Measurements from ENCODE around the gene SAMD3. TPM values are rescaled to one million over a fixed set of nuclear protein-coding genes. Genes with fewer than 3 reads are reported as not detected.
"Not testable (repeated sequence)": the region's sequence is repeated elsewhere in the genome, so short reads cannot be mapped to it uniquely, and the experiment has no call there.

Gene SAMD3
- total and polyA plus RNA-seq, 2 experiments from 2014 or later: 3.8 to 4.9 TPM

GRCh38 chr6:130233330-130233729 lies 10.6 kb upstream of the SAMD3 start:
- Histone ChIP-seq H3K36me3 (ENCODE audit: insufficient read depth) (no peaks in the 10 kb centered on the region), H3K4me1 (ENCODE audit: insufficient read depth) (peaks cover 15% of the 10 kb centered on the region), H3K4me3 (no peak overlapping the region), H3K9me2 (ENCODE audit: insufficient read depth) (peaks cover 5% of the 10 kb centered on the region; the same call in 1 of the 2 replicates), H4K20me1 (replicated peaks; ENCODE audit: insufficient read depth) (no peaks in the 10 kb centered on the region), H3F3A (replicated peaks; ENCODE audit: low read depth) (no peaks in the 10 kb centered on the region), H3K27ac (ENCODE audit: low read depth) (peak overlapping the region; percentile 8; the same call in 1 of the 2 replicates), H3K79me2 (replicated peaks; ENCODE audit: insufficient read depth) (no peaks in the 10 kb centered on the region), H3K4me2 (0 out of 2 replicates have a peak overlapping the region, but pooled peaks have one; percentile 6), H3K27me3 (ENCODE audit: insufficient read depth) (no peaks in the 10 kb centered on the region), H2AFZ (no peak overlapping the region)
- no peak for TF ChIP-seq STAT1 (IDR thresholded peaks at IDR 0.05; ENCODE audit: unreplicated experiment)
- TF ChIP-seq JUNB (IDR thresholded peaks at IDR 0.05; ENCODE audit: unreplicated experiment): no peak
- no peak for TF ChIP-seq ZNF462 (CRISPR knock-in tag; IDR thresholded peaks at IDR 0.05)
- no peak for TF ChIP-seq ZNF114 (CRISPR knock-in tag; IDR thresholded peaks at IDR 0.05)
- TF ChIP-seq POLR2AphosphoS5 (IDR thresholded peaks at IDR 0.05; ENCODE audit: low read depth): no peak
- no peak for TF ChIP-seq EZH2 (IDR thresholded peaks at IDR 0.05; ENCODE audit: low read depth, unreplicated experiment)
- H3K4me1 Mint-ChIP-seq: peaks cover 11% of the 10 kb centered on the region
- no peaks in the 10 kb centered on the region for H3K9me3 Mint-ChIP-seq
- H3K27ac Mint-ChIP-seq: 0 out of 2 replicates have a peak overlapping the region, but pooled peaks have one; percentile 23
- ATAC-seq: peak; percentile 23; the same call in 1 of the 3 replicates
- H3K4me3 Mint-ChIP-seq: no peak overlapping the region
- DNase-seq (ENCODE audit: low spot score): peak; percentile 50
- H3K27me3 Mint-ChIP-seq (ENCODE audit: insufficient read depth, low read depth, poor library complexity): no peaks in the 10 kb centered on the region
- no peaks in the 10 kb centered on the region for H3K36me3 Mint-ChIP-seq (ENCODE audit: low read depth)

- not testable (repeated sequence) for H3K4me3 Mint-ChIP-seq; H3K27me3 Mint-ChIP-seq (ENCODE audit: insufficient read depth, low read depth, poor library complexity); H4K20me1 ChIP-seq (replicated peaks; ENCODE audit: insufficient read depth); H3K9me3 Mint-ChIP-seq; H3K9me2 ChIP-seq (ENCODE audit: insufficient read depth); H3K4me3 ChIP-seq; H3K27me3 ChIP-seq (ENCODE audit: insufficient read depth); H3K27ac ChIP-seq (ENCODE audit: low read depth); H3K27ac Mint-ChIP-seq; ATAC-seq; H3K79me2 ChIP-seq (replicated peaks; ENCODE audit: insufficient read depth); H2AFZ ChIP-seq; H3K36me3 Mint-ChIP-seq (ENCODE audit: low read depth); H3K4me2 ChIP-seq; DNase-seq (ENCODE audit: low spot score); H3F3A ChIP-seq (replicated peaks; ENCODE audit: low read depth); H3K36me3 ChIP-seq (ENCODE audit: insufficient read depth)
- H3K4me1 ChIP-seq (ENCODE audit: insufficient read depth): peaks cover 15% of the 10 kb centered on the region
- H3K4me1 Mint-ChIP-seq: peaks cover 11% of the 10 kb centered on the region
These were observed 7.8 kb upstream of the SAMD3 start for GRCh38 chr6:130230531-130230930.
